ENCODE results near the gene COL27A1.

GRCh38 chr9:114279693-114280092 lies 124.4 kb downstream of the COL27A1 start:
- TF ChIP-seq, protein P1, sequence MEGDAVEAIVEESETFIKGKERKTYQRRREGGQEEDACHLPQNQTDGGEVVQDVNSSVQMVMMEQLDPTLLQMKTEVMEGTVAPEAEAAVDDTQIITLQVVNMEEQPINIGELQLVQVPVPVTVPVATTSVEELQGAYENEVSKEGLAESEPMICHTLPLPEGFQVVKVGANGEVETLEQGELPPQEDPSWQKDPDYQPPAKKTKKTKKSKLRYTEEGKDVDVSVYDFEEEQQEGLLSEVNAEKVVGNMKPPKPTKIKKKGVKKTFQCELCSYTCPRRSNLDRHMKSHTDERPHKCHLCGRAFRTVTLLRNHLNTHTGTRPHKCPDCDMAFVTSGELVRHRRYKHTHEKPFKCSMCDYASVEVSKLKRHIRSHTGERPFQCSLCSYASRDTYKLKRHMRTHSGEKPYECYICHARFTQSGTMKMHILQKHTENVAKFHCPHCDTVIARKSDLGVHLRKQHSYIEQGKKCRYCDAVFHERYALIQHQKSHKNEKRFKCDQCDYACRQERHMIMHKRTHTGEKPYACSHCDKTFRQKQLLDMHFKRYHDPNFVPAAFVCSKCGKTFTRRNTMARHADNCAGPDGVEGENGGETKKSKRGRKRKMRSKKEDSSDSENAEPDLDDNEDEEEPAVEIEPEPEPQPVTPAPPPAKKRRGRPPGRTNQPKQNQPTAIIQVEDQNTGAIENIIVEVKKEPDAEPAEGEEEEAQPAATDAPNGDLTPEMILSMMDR (IDR thresholded peaks at IDR 0.05): no peak
- TF ChIP-seq EZH2 (IDR thresholded peaks at IDR 0.05): no peak
